SU-DHL-6 (cell line): ENCODE data around the gene JMJD6.
"Not testable (repeated sequence)": the region's sequence is repeated elsewhere in the genome, so short reads cannot be mapped to it uniquely, and the experiment has no call there.

Experiments used
- CTCF ChIP-seq: fragments of 200-600 bp; sonication (generic); IDR thresholded peaks from one replicate; pipeline ENCODE4 v1.5.1; 2017; ENCODE audit warnings: antibody characterized with exemption, mild to moderate bottlenecking, low read length, moderate library complexity; ENCODE audit not compliant: insufficient read depth, poor library complexity, severe bottlenecking
- EZH2phosphoT487 ChIP-seq: fragments of 200-600 bp; sonication (generic), shearing (Covaris generic); conservative IDR thresholded peaks from 2 replicates; pipeline ENCODE4 v1.6.1; 2018; ENCODE audit warnings: mild to moderate bottlenecking, antibody characterized with exemption, low read length, moderate library complexity, mixed read lengths

GRCh38 chr17:76698466-76698977, 27.9 kb downstream of the JMJD6 start:
- TF ChIP-seq EZH2phosphoT487, CTCF: not testable (repeated sequence)
